Activated T-helper 1 cell treated with anti-CD3 and anti-CD28 coated beads, Interleukin-12 subunit alpha, Interleukin-12 subunit beta, Interleukin-2, Interleukin-4 antibody, amounts not matched to agents 30 ng/mL and 10 ng/mL and 1 ng/mL, durations not matched to agents 14 hours and 24 hours and 36 hours (primary cell): Measurements from ENCODE around the gene TUBG1. TPM values are rescaled to one million over a fixed set of nuclear protein-coding genes. Genes with fewer than 3 reads are reported as not detected.
A peak's percentile ranks its signal among the peaks of the same experiment; 100 is the strongest.

Experiments
- DNase-seq: peaks from one replicate; pipeline ENCODE4 v3.0.0; 2021; ENCODE audit warnings: low spot score
- H3K27ac Mint-ChIP-seq: one replicate; pipeline ENCODE4 v1.8.0; 2021; ENCODE audit warnings: mild to moderate bottlenecking, mixed read lengths
- H3K27me3 Mint-ChIP-seq: one replicate; pipeline ENCODE4 v1.8.0; 2022; ENCODE audit warnings: mild to moderate bottlenecking, moderate library complexity, mixed read lengths; ENCODE audit not compliant: insufficient read depth
- H3K36me3 Mint-ChIP-seq: one replicate; pipeline ENCODE4 v1.8.0; 2021; ENCODE audit warnings: low read depth, mixed read lengths
- H3K4me1 Mint-ChIP-seq: one replicate; pipeline ENCODE4 v1.8.0; 2021; ENCODE audit warnings: low read depth, mixed read lengths
- H3K4me3 Mint-ChIP-seq: one replicate; pipeline ENCODE4 v1.8.0; 2021; ENCODE audit warnings: mild to moderate bottlenecking, moderate library complexity, mixed read lengths
- H3K9me3 Mint-ChIP-seq: one replicate; pipeline ENCODE4 v1.8.0; 2021; ENCODE audit warnings: mixed read lengths
- intact Hi-C: fragments of 100-400 bp; cut with micrococcal nuclease; formaldehyde crosslinking; loops from one replicate; pipeline ENCODE4 v1.15.1; 2024
- total RNA-seq: library from RNA; stranded (reverse); gene quantifications from 2 replicates; pipeline ENCODE4 v1.2.3, GENCODE V29; 2022

TUBG1 gene
- total RNA-seq, 1 donor from 2014 or later = 95.2 TPM

DNA sequence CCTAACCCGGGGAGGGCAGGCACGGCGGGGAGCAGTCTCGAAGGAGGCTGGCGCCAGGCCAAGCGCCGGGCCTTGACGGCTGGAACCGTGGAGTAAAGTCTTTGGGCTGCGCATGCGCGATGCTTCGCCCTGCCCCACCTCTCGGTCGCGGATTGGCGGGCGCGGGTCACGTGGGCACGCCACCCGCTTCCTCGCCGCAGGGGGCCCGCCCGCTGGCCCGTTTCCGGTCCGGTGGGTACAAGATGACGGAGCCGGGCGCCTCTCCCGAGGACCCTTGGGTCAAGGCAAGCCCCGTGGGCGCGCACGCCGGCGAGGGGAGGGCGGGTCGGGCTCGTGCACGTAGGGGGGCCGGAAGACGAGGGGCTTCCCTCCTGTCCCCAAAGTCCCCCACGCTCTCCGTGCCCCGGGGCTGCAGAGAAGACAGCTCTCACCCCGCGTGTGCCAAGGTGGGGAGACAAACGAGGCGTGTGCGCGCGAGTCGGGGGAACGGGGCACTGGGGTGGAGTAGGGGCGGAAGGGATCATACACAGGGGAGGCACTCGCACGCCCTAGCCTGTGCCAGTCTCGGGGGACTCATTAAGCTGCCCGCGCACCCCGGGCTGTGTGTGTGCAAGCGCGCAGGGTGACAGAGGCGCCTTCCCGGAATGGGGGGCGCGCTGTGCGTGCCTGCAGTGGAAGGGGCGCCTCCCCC is 42.5 kb upstream of the TUBG1 start, which contains the start of gene MLX:
Gene MLX (plus strand): TSS at position 218 of the 691 bp plus-strand sequence. CDS start 25 bp downstream, at position 243.
- Mint-ChIP-seq H3K4me3 (peak within 1 kb of the TSS; percentile 89), H3K27me3 (no peaks in the 10 kb centered on the region), H3K27ac (peak within 1 kb of the TSS; percentile 87), H3K4me1 (peaks cover 36% of the 10 kb centered on the region), H3K9me3 (no peaks in the 10 kb centered on the region), H3K36me3 (peaks cover 33% of the 10 kb centered on the region)
- intact Hi-C loops = loop anchor here (1.0 to 10.0 kb wide), 3 partner anchors 10 to 418 kb away; partner anchors contain the start of genes PSMC3IP, PTGES3L, RETREG3 and RUNDC1
- peak; percentile 91 for DNase-seq

- no peak for DNase-seq
- Mint-ChIP-seq H3K4me3 (peak overlapping the region; percentile 89), H3K36me3 (peaks cover 43% of the 10 kb centered on the region), H3K27me3 (no peaks in the 10 kb centered on the region), H3K9me3 (no peaks in the 10 kb centered on the region), H3K4me1 (peaks cover 32% of the 10 kb centered on the region), H3K27ac (peak overlapping the region; percentile 44)
- intact Hi-C loops = loop anchor here (10.0 kb wide), 1 partner anchor 416 kb away; the partner anchor contains the start of genes PTGES3L and RUNDC1
Measured at GRCh38 chr17:42568341-42569111, 41.0 kb upstream of the TUBG1 start.

GRCh38 chr17:42571435-42572225 is 37.9 kb upstream of the TUBG1 start:
- H3K9me3 Mint-ChIP-seq = no peaks in the 10 kb centered on the region
- no peaks in the 10 kb centered on the region for H3K27me3 Mint-ChIP-seq
- intact Hi-C loops = loop anchor here (10.0 kb wide), 1 partner anchor 553 kb away; the partner anchor contains the start of gene BRCA1
- no peak overlapping the region for H3K27ac Mint-ChIP-seq
- no peak overlapping the region for H3K4me3 Mint-ChIP-seq
- peaks cover 54% of the 10 kb centered on the region for H3K36me3 Mint-ChIP-seq
- no peak for DNase-seq
- H3K4me1 Mint-ChIP-seq = peaks cover 42% of the 10 kb centered on the region

- H3K4me3 Mint-ChIP-seq = no peak overlapping the region
- DNase-seq = no peak
- no peaks in the 10 kb centered on the region for H3K9me3 Mint-ChIP-seq
- H3K27me3 Mint-ChIP-seq = no peaks in the 10 kb centered on the region
- H3K36me3 Mint-ChIP-seq = peaks cover 55% of the 10 kb centered on the region
- H3K27ac Mint-ChIP-seq = no peak overlapping the region
- peaks cover 45% of the 10 kb centered on the region for H3K4me1 Mint-ChIP-seq
- intact Hi-C loops = loop anchor here (10.0 kb wide), 1 partner anchor 552 kb away; the partner anchor contains the start of gene BRCA1
Measured at GRCh38 chr17:42573095-42573494, 36.4 kb upstream of the TUBG1 start.

DNA sequence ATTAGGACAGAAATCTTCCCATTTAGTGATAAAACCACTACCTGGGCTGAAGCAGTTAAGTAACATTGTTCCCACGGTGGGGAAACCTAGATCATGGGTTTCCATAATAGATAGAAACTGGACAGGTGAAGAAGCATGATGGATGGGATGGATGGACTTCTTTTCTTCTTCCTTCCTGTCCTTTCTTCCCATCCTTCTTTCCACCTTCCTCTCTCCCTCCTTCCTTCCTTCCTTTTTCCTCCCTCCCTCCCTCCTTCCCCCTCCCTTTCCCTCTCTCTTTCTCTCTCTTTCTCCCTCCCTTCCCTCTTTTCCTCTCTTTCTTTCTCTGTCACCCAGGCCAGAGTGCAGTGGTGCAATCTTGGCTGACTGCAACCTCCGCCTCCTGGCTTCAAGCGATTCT is 35.0 kb upstream of the TUBG1 start:
- DNase-seq = no peak
- intact Hi-C loops = loop anchor here (10.0 kb wide), 1 partner anchor 550 kb away; the partner anchor contains the start of gene BRCA1
- Mint-ChIP-seq H3K9me3 (no peaks in the 10 kb centered on the region), H3K27ac (no peak overlapping the region), H3K36me3 (peaks cover 47% of the 10 kb centered on the region), H3K27me3 (no peaks in the 10 kb centered on the region), H3K4me3 (no peak overlapping the region), H3K4me1 (peaks cover 49% of the 10 kb centered on the region)

DNA sequence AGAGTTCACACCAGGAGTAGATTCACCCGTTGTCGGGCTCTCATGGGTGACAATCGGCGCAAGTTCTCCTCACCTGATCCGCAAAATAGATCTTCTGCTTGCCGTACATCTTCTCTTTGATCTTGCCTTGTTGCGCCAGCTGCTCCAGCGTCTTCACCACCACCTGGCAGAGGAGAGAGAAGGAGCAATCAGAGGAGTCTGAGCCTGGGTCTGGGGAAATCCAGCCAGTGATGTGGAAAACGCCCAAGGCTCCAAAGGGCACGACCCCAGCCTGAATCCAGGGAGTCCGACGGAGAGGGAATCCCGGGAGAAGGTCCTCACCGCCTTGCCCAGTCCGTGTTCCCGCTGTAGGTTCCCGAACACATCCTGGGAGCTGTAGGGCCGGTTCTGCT is 32.3 kb upstream of the TUBG1 start:
- Mint-ChIP-seq H3K4me1 (peaks cover 47% of the 10 kb centered on the region), H3K36me3 (peaks cover 36% of the 10 kb centered on the region), H3K27ac (peak overlapping the region; percentile 69), H3K4me3 (peak overlapping the region; percentile 98), H3K27me3 (no peaks in the 10 kb centered on the region), H3K9me3 (no peaks in the 10 kb centered on the region)
- DNase-seq = no peak
- intact Hi-C loops = loop anchor here (1.0 to 10.0 kb wide), 7 partner anchors 10 to 548 kb away; partner anchors contain the start of genes BRCA1, COASY, MLX and NAGLU

DNA sequence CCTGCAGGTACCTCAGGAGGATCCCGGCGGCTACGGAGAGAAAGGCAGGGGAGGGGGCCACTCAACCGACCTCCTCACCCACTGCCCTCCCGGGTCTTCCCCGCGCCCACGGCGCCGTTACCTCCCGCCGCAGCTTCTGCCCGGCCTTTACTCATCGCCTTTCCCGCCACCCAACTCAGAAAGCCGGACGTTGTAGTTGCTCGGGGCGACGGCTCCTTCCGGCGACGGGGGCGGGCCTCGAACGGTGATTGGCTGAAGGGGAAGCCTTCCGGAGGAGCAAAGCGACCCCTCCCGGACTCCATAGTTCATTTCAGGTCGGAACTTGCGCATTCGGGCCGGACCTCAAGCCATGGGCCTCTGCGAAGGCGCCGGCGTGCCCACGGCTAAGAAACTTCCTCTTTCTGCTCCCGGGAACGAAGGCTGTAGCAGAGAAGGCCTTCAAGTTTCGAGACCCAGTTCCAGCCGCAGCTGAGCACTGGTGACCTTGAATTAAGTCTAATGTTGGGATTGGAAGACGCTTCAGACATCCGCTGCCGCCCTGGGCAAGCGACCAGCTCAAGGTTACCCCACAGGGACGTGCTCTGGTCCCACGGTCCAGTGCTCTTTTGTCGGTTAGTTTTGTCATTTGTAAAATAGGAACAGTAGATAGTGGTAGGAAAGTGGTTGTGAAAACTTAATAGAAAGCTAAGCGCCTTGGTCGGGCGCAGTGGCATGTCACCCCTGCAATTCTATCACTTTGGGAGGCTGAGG is 31.8 kb upstream of the TUBG1 start, which contains the start of gene PSMC3IP:
Gene PSMC3IP (minus strand): TSS at position 198 of the 750 bp plus-strand sequence. CDS start 43 bp downstream, at position 155.
- Mint-ChIP-seq H3K27me3 (no peaks in the 10 kb centered on the region), H3K4me3 (peak within 1 kb of the TSS; percentile 98), H3K36me3 (peaks cover 33% of the 10 kb centered on the region), H3K27ac (peak within 1 kb of the TSS; percentile 96), H3K9me3 (no peaks in the 10 kb centered on the region), H3K4me1 (peaks cover 47% of the 10 kb centered on the region)
- DNase-seq = peak; percentile 92
- intact Hi-C loops = loop anchor here (1.0 to 10.0 kb wide), 10 partner anchors 10 to 547 kb away; partner anchors contain the start of genes BRCA1, COASY, MLX and NAGLU

- intact Hi-C loops = loop anchor here (1.0 to 10.0 kb wide), 5 partner anchors 101 to 546 kb away; partner anchors contain the start of gene BRCA1
- no peaks in the 10 kb centered on the region for H3K9me3 Mint-ChIP-seq
- H3K27ac Mint-ChIP-seq = peak overlapping the region; percentile 96
Measured at GRCh38 chr17:42578282-42578869, 31.1 kb upstream of the TUBG1 start.

DNA sequence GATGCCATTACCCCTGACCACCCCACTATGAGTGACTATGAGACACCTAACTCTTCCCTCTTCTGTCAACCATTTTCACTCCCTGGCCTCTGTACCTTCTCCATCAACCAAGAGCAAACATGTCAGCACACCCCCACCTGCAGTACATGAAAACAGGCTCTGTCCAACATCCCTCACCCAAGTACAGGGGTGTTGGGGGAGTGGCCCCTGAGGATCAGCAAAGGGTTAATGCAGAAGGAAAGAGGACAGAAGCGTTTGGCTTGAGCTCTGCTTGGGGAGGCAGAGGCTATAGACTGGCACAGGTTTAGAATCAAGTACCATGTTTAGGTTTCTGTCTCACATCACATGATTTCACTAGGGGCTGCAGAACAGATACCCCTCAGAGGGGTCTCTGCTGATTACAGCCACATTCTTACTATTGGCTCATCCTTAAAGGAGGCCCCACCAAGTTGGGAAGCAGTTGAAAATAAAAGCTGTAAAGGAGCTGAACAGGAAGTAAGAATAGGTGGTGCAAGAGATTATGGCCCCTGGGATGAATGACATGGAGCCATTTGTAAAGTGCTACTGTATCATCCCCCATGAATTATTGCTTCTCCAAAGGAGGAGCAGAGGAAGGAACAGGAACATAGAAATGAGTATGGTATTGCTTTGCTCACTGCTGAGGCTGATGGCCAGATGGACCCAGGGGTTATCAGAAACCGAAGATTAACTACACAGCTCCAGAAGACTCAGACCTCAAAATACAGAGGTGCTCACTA is 29.5 kb upstream of the TUBG1 start:
- Mint-ChIP-seq H3K4me1 (peaks cover 38% of the 10 kb centered on the region), H3K36me3 (peaks cover 27% of the 10 kb centered on the region), H3K9me3 (no peaks in the 10 kb centered on the region), H3K4me3 (peak overlapping the region; percentile 76), H3K27me3 (no peaks in the 10 kb centered on the region), H3K27ac (no peak overlapping the region)
- DNase-seq = no peak
- intact Hi-C loops = loop anchor here (5.0 to 10.0 kb wide), 2 partner anchors 347 to 545 kb away; partner anchors contain the start of gene BRCA1

More at GRCh38 chr17:42578282-42578869, 31.1 kb upstream of the TUBG1 start:
- H3K4me3 Mint-ChIP-seq = peak overlapping the region; percentile 98
- no peaks in the 10 kb centered on the region for H3K27me3 Mint-ChIP-seq
- H3K36me3 Mint-ChIP-seq = peaks cover 33% of the 10 kb centered on the region
- peak; percentile 61 for DNase-seq
- peaks cover 46% of the 10 kb centered on the region for H3K4me1 Mint-ChIP-seq

DNA sequence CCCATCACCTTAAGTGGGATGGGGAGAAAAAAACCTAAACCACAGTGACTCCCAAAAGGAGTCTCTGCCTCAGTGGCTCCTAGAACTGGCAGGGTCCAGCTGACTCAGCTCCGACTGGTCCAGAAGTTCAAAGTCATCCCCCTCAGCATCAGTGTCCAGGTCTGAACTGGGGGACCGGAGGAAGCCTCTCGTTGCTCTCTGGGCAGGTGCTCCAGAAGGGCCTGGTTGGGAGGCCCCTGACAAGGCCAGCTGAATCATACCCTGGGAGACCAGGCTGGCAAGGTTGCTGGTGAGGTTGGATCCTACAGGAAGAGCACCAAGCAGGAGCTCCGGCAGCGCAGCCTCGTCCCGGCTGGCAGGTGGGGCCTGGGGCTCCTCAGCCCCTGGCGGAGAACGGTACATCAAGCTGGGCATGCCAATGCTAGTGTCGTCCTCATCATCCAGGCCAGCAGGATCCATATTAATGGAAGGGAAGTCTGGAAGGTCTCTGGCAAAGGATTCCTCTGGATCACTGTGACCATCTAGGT is 27.7 kb upstream of the TUBG1 start:
- peaks cover 25% of the 10 kb centered on the region for H3K36me3 Mint-ChIP-seq
- intact Hi-C loops = no loop called here
- DNase-seq = no peak
- no peaks in the 10 kb centered on the region for H3K9me3 Mint-ChIP-seq
- peaks cover 22% of the 10 kb centered on the region for H3K4me1 Mint-ChIP-seq
- H3K4me3 Mint-ChIP-seq = no peak overlapping the region
- H3K27me3 Mint-ChIP-seq = no peaks in the 10 kb centered on the region
- H3K27ac Mint-ChIP-seq = no peak overlapping the region
